HepG2 (cell line): Measurements from ENCODE around the gene FSCN2. TPM values are rescaled to one million over a fixed set of nuclear protein-coding genes. Genes with fewer than 3 reads are reported as not detected.
A peak's percentile ranks its signal among the peaks of the same experiment; 100 is the strongest.

ENCODE experiments used
- CCAR2 ChIP-seq: fragments of 200-400 bp; formaldehyde crosslinking; optimal IDR thresholded peaks from 2 replicates; pipeline ENCODE3; 2018; ENCODE audit warnings: low read depth, mild to moderate bottlenecking, low read length, moderate library complexity
- CCDC6 ChIP-seq: sonication (generic); formaldehyde crosslinking; IDR thresholded peaks from 2 replicates; pipeline ENCODE4 v1.8.1; 2022; ENCODE audit warnings: mild to moderate bottlenecking, missing genetic modification reagents, moderate library complexity
- DNMT1 ChIP-seq: sonication (generic); formaldehyde crosslinking; IDR thresholded peaks from 2 replicates; pipeline ENCODE4 v1.5.1; 2020; ENCODE audit warnings: mild to moderate bottlenecking, missing genetic modification reagents
- EEA1 ChIP-seq: sonication (generic); formaldehyde crosslinking; IDR thresholded peaks from 2 replicates; pipeline ENCODE4 v1.5.1; 2020; ENCODE audit warnings: mild to moderate bottlenecking, missing genetic modification reagents, borderline replicate concordance
- ERF ChIP-seq: IDR thresholded peaks from 2 replicates; pipeline ENCODE4 v1.6.1; 2018; ENCODE audit warnings: missing biosample characterization, missing genetic modification reagents
- ESRRA ChIP-seq: sonication (generic); formaldehyde crosslinking; IDR thresholded peaks from 2 replicates; pipeline ENCODE4 v1.5.1; 2020; ENCODE audit warnings: mild to moderate bottlenecking, low read depth, missing genetic modification reagents
- ETV6 ChIP-seq: sonication (generic); formaldehyde crosslinking; conservative IDR thresholded peaks from 2 replicates; pipeline ENCODE4 v1.4.0; 2020; ENCODE audit warnings: missing genetic modification reagents
- FLYWCH1 ChIP-seq: sonication (generic); formaldehyde crosslinking; IDR thresholded peaks from 2 replicates; pipeline ENCODE4 v1.8.1; 2023; ENCODE audit warnings: mild to moderate bottlenecking, missing genetic modification reagents
- HNRNPLL ChIP-seq: fragments of 200-400 bp; formaldehyde crosslinking; IDR thresholded peaks from 2 replicates; pipeline ENCODE4 v1.6.1; 2017; ENCODE audit warnings: mild to moderate bottlenecking, low read depth, low read length; ENCODE audit not compliant: poor library complexity, severe bottlenecking
- JUNB ChIP-seq: sonication (generic); formaldehyde crosslinking; IDR thresholded peaks from 2 replicates; pipeline ENCODE4 v1.8.0; 2022; ENCODE audit warnings: missing genetic modification reagents, mild to moderate bottlenecking, borderline replicate concordance
- JUND ChIP-seq: sonication (generic); formaldehyde crosslinking; IDR thresholded peaks from 2 replicates; pipeline ENCODE4 v1.8.0; 2022; ENCODE audit warnings: mild to moderate bottlenecking, missing genetic modification reagents
- KLF12 ChIP-seq: sonication (generic); formaldehyde crosslinking; IDR thresholded peaks from 2 replicates; pipeline ENCODE4 v1.4.0; 2020; ENCODE audit warnings: missing genetic modification reagents, borderline replicate concordance
- KMT2B ChIP-seq: IDR thresholded peaks from 2 replicates; pipeline ENCODE4 v1.6.1; 2016; ENCODE audit warnings: missing genetic modification reagents, missing compliant biosample characterization
- NFKB2 ChIP-seq: sonication (generic); formaldehyde crosslinking; IDR thresholded peaks from 2 replicates; pipeline ENCODE4 v1.4.0; 2020; ENCODE audit warnings: missing genetic modification reagents, borderline replicate concordance
- NR2F6 ChIP-seq, 2 experiments: IDR thresholded peaks; 2 replicates each; pipeline ENCODE4 v1.6.1; 2016; ENCODE audit warnings: antibody characterized with exemption in 1 of 2, mild to moderate bottlenecking in 1 of 2
- REXO4 ChIP-seq: sonication (generic); formaldehyde crosslinking; IDR thresholded peaks from 2 replicates; pipeline ENCODE4 v1.8.0; 2022; ENCODE audit warnings: missing genetic modification reagents, mild to moderate bottlenecking, borderline replicate concordance
- SALL2 ChIP-seq: sonication (generic); formaldehyde crosslinking; IDR thresholded peaks from 2 replicates; pipeline ENCODE4 v1.8.1; 2023; ENCODE audit warnings: mild to moderate bottlenecking, missing genetic modification reagents, inconsistent platforms
- SMC3 ChIP-seq: IDR thresholded peaks from 2 replicates; pipeline ENCODE4 v1.6.1; 2011; ENCODE audit warnings: low read length, improper control_type of control experiment
- SOX6 ChIP-seq, 2 experiments: fragments of 450-650 bp in 1 of 2; sonication (generic) in 1 of 2; formaldehyde crosslinking in 1 of 2; IDR thresholded peaks; 2 replicates each; pipeline versions ENCODE4 v1.4.0 to v1.6.1; 2017 to 2020; ENCODE audit warnings: antibody characterized with exemption in 1 of 2, mild to moderate bottlenecking in 1 of 2, missing genetic modification reagents in 1 of 2
- U2AF1 ChIP-seq: fragments of 200-400 bp; formaldehyde crosslinking; optimal IDR thresholded peaks from 2 replicates; pipeline ENCODE3; 2017; ENCODE audit warnings: mild to moderate bottlenecking, low read depth, low read length
- ZGPAT ChIP-seq: IDR thresholded peaks from 2 replicates; pipeline ENCODE4 v1.6.1; 2016; ENCODE audit warnings: mild to moderate bottlenecking
- ZNF136 ChIP-seq: sonication (generic); formaldehyde crosslinking; IDR thresholded peaks from 2 replicates; pipeline ENCODE4 v1.8.1; 2022; ENCODE audit warnings: low read depth, mild to moderate bottlenecking, moderate library complexity, missing genetic modification reagents
- ZNF354B ChIP-seq: sonication (generic); formaldehyde crosslinking; IDR thresholded peaks from 2 replicates; pipeline ENCODE4 v1.8.0; 2022; ENCODE audit warnings: mild to moderate bottlenecking, missing genetic modification reagents
- ZNF513 ChIP-seq: sonication (generic); formaldehyde crosslinking; conservative IDR thresholded peaks from 2 replicates; pipeline ENCODE4 v1.5.0; 2020; ENCODE audit warnings: missing genetic modification reagents
- ZNF550 ChIP-seq: sonication (generic); formaldehyde crosslinking; IDR thresholded peaks from 2 replicates; pipeline ENCODE4 v1.4.0; 2020; ENCODE audit warnings: mild to moderate bottlenecking, missing genetic modification reagents, borderline replicate concordance
- ZNF577 ChIP-seq: sonication (generic); formaldehyde crosslinking; IDR thresholded peaks from 2 replicates; pipeline ENCODE4 v1.4.0; 2020; ENCODE audit warnings: mild to moderate bottlenecking, low read depth, missing genetic modification reagents, borderline replicate concordance
- ZNF589 ChIP-seq: sonication (generic); formaldehyde crosslinking; conservative IDR thresholded peaks from 2 replicates; pipeline ENCODE4 v1.8.0; 2022; ENCODE audit warnings: mild to moderate bottlenecking, moderate library complexity, missing genetic modification reagents
- ZNF660 ChIP-seq: sonication (generic); formaldehyde crosslinking; IDR thresholded peaks from 2 replicates; pipeline ENCODE4 v1.5.1; 2020; ENCODE audit warnings: mild to moderate bottlenecking, low read depth, missing genetic modification reagents, borderline replicate concordance
- ZNF674 ChIP-seq: sonication (generic); formaldehyde crosslinking; IDR thresholded peaks from 2 replicates; pipeline ENCODE4 v1.5.0; 2020; ENCODE audit warnings: low read depth, mild to moderate bottlenecking, missing genetic modification reagents
- ZNF850 ChIP-seq: sonication (generic); formaldehyde crosslinking; conservative IDR thresholded peaks from 2 replicates; pipeline ENCODE4 v1.9.0; 2021; ENCODE audit warnings: mild to moderate bottlenecking, missing genetic modification reagents
- polyA plus RNA-seq, 8 experiments: library from polyadenylated mRNA; depleted of rRNA in 3 of 8; stranded (reverse) in 7 of 8; unstranded in 1 of 8; fragments of >200 nt; fragmentation: Illumina TruSeq in 4 of 8; extraction: Trizol in 4 of 8; gene quantifications; 2 replicates each; pipeline versions ENCODE4 v1.2.1 to v1.2.3, GENCODE V29; 2011 to 2016; ENCODE audit warnings: low read depth in 4 of 8, missing spikeins in 1 of 8, mixed read lengths in 1 of 8; ENCODE audit not compliant: insufficient read depth in 1 of 8
- total RNA-seq, 5 experiments: library from RNA; depleted of rRNA; stranded (reverse); fragments of >200 nt; fragmentation: Illumina TruSeq; extraction: Trizol; gene quantifications; 2 replicates each; pipeline ENCODE4 v1.2.3, GENCODE V29; 2016; ENCODE audit warnings: low read depth in 1 of 5

Gene FSCN2
- total and polyA plus RNA-seq, 2 of the 13 experiments (the other 11 are each of a cell fraction or from before 2014, with no cell fraction given) = 0.09 TPM; not detected in 1

GRCh38 chr17:81518785-81519283 lies 9.3 kb upstream of the FSCN2 start (continued):
- TF ChIP-seq HNRNPLL (no peak), ZNF354B (CRISPR knock-in tag) (no peak), ZNF136 (CRISPR knock-in tag) (no peak), ZNF850 (CRISPR knock-in tag) (no peak), ERF (CRISPR knock-in tag) (no peak), SOX6 (IDR thresholded peaks at IDR 0.05) (no peak), SOX6 (CRISPR knock-in tag; IDR thresholded peaks at IDR 0.05) (0 out of 2 replicates have a peak, but pooled peaks have one; percentile 1), CCAR2 (no peak), ZGPAT (CRISPR knock-in tag) (no peak), REXO4 (CRISPR knock-in tag) (no peak), JUNB (CRISPR knock-in tag) (no peak), ZNF550 (CRISPR knock-in tag) (no peak), ZNF674 (CRISPR knock-in tag) (no peak), ZNF660 (no peak), KLF12 (CRISPR knock-in tag) (peak; percentile 68; the same call in 1 of the 2 replicates), NR2F6 (IDR thresholded peaks at IDR 0.05) (no peak), NR2F6 (CRISPR knock-in tag; IDR thresholded peaks at IDR 0.05) (no peak), CCDC6 (CRISPR knock-in tag) (no peak), EEA1 (CRISPR knock-in tag) (peak; percentile 19; the same call in 1 of the 2 replicates), U2AF1 (peak; percentile 65), ESRRA (CRISPR knock-in tag) (no peak), FLYWCH1 (CRISPR knock-in tag) (no peak), ZNF589 (CRISPR knock-in tag) (no peak), JUND (no peak), ZNF513 (CRISPR knock-in tag) (peak; percentile 8; the same call in 1 of the 2 replicates), SALL2 (no peak), ZNF577 (CRISPR knock-in tag) (no peak), NFKB2 (0 out of 2 replicates have a peak, but pooled peaks have one; percentile 53), ETV6 (CRISPR knock-in tag) (0 out of 2 replicates have a peak, but pooled peaks have one; percentile 22), DNMT1 (CRISPR knock-in tag) (0 out of 2 replicates have a peak, but pooled peaks have one; percentile 19), KMT2B (CRISPR knock-in tag) (no peak), SMC3 (no peak)
